ENCODE results near the gene ARL8B.
A peak's percentile ranks its signal among the peaks of the same experiment; 100 is the strongest.
"Not testable (repeated sequence)": the region's sequence is repeated elsewhere in the genome, so short reads cannot be mapped to it uniquely, and the experiment has no call there.

ARL8B gene

GRCh38 chr3:5112043-5112442 lies 10.0 kb upstream of the ARL8B start:
- DNase-seq: no peak

GRCh38 chr3:5113726-5114125 lies 8.4 kb upstream of the ARL8B start:
- DNase-seq: not testable (repeated sequence)

GRCh38 chr3:5115506-5116162 lies 6.5 kb upstream of the ARL8B start:
- no peak for DNase-seq

GRCh38 chr3:5116538-5116937 lies 5.6 kb upstream of the ARL8B start:
- no peak for DNase-seq

GRCh38 chr3:5120446-5120845 lies 1.6 kb upstream of the ARL8B start:
- DNase-seq: no peak

- peak; percentile 65 to 69 for DNase-seq
These were observed 932 bp downstream of the ARL8B start for GRCh38 chr3:5122741-5123706.

GRCh38 chr3:5123937-5124336 lies 1.8 kb downstream of the ARL8B start:
- DNase-seq: no peak

GRCh38 chr3:5126586-5126985 lies 4.5 kb downstream of the ARL8B start:
- peak in 1 of 2 donors; percentile 79 for DNase-seq

GRCh38 chr3:5128849-5129248 lies 6.8 kb downstream of the ARL8B start:
- DNase-seq: no peak

- DNase-seq: no peak
These were observed 11.3 kb downstream of the ARL8B start for GRCh38 chr3:5133239-5134018.

GRCh38 chr3:5134019-5134391 lies 11.9 kb downstream of the ARL8B start:
- DNase-seq: no peak

GRCh38 chr3:5134499-5134898 lies 12.4 kb downstream of the ARL8B start:
- DNase-seq: no peak

GRCh38 chr3:5136211-5136918 lies 14.3 kb downstream of the ARL8B start:
- DNase-seq: peak; percentile 43

GRCh38 chr3:5136919-5137429 lies 14.9 kb downstream of the ARL8B start:
- DNase-seq: peak in 1 of 2 donors; percentile 30

- DNase-seq: no peak
These were observed 16.3 kb downstream of the ARL8B start for GRCh38 chr3:5138214-5138981.

- DNase-seq: peak; percentile 74 to 87
These were observed 18.1 kb downstream of the ARL8B start for GRCh38 chr3:5140230-5140621.

- DNase-seq: no peak
These were observed 18.7 kb downstream of the ARL8B start for GRCh38 chr3:5140839-5141238.

- no peak for DNase-seq
These were observed 19.7 kb downstream of the ARL8B start for GRCh38 chr3:5141760-5142159.

GRCh38 chr3:5143464-5143863 lies 21.4 kb downstream of the ARL8B start:
- DNase-seq: peak in 1 of 2 donors; percentile 20

GRCh38 chr3:5144316-5144994 lies 22.4 kb downstream of the ARL8B start:
- peak; percentile 78 to 83 for DNase-seq

- DNase-seq: no peak
These were observed 23.0 kb downstream of the ARL8B start for GRCh38 chr3:5145120-5145519.
